ENCODE measurements around the gene PLIN4.
"Not testable (repeated sequence)": the region's sequence is repeated elsewhere in the genome, so short reads cannot be mapped to it uniquely, and the experiment has no call there.

PLIN4 gene

GRCh38 chr19:4543842-4544647, 25.8 kb upstream of the PLIN4 start:
- TF ChIP-seq, protein P1, sequence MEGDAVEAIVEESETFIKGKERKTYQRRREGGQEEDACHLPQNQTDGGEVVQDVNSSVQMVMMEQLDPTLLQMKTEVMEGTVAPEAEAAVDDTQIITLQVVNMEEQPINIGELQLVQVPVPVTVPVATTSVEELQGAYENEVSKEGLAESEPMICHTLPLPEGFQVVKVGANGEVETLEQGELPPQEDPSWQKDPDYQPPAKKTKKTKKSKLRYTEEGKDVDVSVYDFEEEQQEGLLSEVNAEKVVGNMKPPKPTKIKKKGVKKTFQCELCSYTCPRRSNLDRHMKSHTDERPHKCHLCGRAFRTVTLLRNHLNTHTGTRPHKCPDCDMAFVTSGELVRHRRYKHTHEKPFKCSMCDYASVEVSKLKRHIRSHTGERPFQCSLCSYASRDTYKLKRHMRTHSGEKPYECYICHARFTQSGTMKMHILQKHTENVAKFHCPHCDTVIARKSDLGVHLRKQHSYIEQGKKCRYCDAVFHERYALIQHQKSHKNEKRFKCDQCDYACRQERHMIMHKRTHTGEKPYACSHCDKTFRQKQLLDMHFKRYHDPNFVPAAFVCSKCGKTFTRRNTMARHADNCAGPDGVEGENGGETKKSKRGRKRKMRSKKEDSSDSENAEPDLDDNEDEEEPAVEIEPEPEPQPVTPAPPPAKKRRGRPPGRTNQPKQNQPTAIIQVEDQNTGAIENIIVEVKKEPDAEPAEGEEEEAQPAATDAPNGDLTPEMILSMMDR (conservative IDR thresholded peaks at IDR 0.05; ENCODE audit: low read length) = no peak
- no peak for DNase-seq (ENCODE audit: low read depth)
- no peak overlapping the region for H3K4me3 ChIP-seq (ENCODE audit: low read length)

GRCh38 chr19:4542896-4543841, 24.9 kb upstream of the PLIN4 start:
- H3K4me3 ChIP-seq (ENCODE audit: low read length) = no peak overlapping the region
- DNase-seq (ENCODE audit: low read depth) = no peak
- TF ChIP-seq, protein P1 (conservative IDR thresholded peaks at IDR 0.05; ENCODE audit: low read length) = no peak

GRCh38 chr19:4541806-4542145, 23.5 kb upstream of the PLIN4 start:
- DNase-seq (ENCODE audit: low read depth); H3K4me3 ChIP-seq (ENCODE audit: low read length): not testable (repeated sequence)

DNA sequence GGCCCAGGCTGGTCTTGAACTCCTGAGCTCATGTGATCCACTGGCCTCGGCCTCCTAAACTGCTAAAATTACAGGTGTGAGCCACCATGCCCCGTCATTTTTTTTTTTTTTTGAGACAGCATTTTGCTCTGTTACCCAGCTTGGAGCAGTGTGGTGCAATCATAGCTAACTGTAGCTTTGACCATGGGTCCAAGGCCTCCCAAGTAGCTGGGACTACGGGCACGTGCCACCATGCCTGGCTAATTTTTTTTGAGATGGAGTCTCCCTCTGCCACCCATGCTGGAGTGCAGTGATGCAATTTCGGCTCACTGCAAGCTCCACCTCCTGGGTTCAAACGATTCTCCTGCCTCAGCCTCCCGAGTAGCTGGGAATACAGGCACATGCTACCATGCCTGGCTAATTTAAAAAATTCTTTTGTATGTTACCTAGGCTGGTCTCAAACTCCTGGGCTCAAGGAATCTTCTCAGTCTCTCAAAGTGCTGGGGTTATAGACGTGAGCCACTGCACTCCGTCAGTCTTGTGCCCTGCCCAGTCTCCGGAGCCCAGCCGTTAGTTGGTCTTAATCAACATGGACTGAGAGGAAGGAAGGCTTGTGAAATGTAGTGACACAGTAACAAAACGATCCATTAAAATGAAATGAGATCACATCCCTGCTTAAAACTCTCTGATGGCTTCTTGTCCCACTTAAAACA, 23.0 kb upstream of the PLIN4 start:
- TF ChIP-seq, protein P1 (conservative IDR thresholded peaks at IDR 0.05; ENCODE audit: low read length) = no peak
- DNase-seq (ENCODE audit: low read depth) = no peak
- no peak overlapping the region for H3K4me3 ChIP-seq (ENCODE audit: low read length)

DNA sequence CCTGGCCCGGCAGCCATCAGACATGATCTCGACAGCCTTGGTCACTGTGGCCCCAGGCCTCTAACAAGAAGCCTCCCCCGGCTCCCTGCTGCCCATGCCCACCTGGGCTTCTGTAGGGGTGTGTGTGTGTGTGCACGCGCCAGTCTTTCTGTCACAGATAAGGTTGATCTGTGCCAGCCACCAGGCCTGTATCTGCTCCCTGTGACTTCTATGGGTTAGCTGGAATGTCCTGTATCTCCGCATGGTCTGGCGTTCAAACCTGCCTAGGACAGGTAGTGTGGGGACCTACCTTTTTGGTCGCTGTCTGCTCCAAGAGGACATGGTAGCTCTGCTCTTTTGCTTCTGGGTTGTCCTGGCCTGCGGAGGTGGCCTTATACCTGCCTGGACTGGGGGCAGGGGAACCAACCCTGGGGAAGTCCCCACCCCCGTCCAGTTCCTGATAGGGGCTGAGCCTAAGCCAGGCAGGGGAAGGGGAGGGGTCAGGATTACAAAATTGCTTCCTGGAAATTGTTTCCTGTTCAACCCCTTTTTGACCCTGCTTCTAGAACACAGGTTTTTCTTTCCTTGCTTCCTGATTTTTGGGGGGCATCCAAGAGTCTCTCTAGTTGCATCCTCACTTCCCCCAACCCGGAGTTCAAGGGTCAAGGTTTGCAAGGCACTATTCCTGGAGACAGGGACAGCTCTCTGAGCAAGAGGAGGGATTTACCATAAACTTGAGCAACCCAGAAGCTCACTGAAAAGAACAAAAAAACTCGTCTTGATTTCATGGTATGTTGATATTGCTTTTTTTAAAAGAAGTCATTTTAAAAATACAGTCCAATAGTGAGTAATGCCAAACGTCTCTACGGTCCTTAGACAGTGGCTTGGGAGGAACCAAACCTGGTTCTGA, 21.7 kb upstream of the PLIN4 start, which contains the start of gene LRG1:
Gene LRG1 (minus strand): TSS at position 344 of the 889 bp plus-strand sequence. CDS start 23 bp downstream, at position 321.
- H3K4me3 ChIP-seq (ENCODE audit: low read length) = no peak within 1 kb of the TSS
- DNase-seq (ENCODE audit: low read depth) = no peak
- TF ChIP-seq, protein P1 (conservative IDR thresholded peaks at IDR 0.05; ENCODE audit: low read length) = no peak

GRCh38 chr19:4539169-4539692, 20.9 kb upstream of the PLIN4 start:
- TF ChIP-seq, protein P1 (conservative IDR thresholded peaks at IDR 0.05; ENCODE audit: low read length) = no peak
- DNase-seq (ENCODE audit: low read depth) = no peak
- H3K4me3 ChIP-seq (ENCODE audit: low read length) = no peak overlapping the region
